ENCODE data around the gene CAND1.
"Not testable (repeated sequence)": the region's sequence is repeated elsewhere in the genome, so short reads cannot be mapped to it uniquely, and the experiment has no call there.

Gene CAND1

DNA sequence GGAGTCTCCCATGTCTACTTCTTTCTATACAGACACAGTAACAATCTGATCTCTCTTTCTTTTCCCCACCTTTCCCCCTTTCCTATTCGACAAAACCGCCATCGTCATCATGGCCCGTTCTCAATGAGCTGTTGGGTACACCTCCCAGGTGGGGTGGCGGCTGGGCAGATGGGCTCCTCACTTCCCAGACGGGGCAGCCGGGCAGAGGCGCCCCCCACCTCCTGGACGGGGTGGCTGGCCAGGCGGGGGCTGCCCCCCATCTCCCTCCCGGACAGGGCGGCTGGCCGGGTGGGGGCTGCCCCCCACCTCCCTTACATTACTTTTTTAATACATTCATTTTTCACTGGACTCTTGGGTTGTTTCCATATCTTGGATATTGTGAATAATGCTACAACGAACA, 71.9 kb downstream of the CAND1 start:
- H3K9me3 ChIP-seq (ENCODE audit: control insufficient read depth, low read length): peaks cover 12% of the 10 kb centered on the region
- DNase-seq (ENCODE audit: low read depth); H3K9ac ChIP-seq (ENCODE audit: low read length); H3K27me3 ChIP-seq (replicated peaks; ENCODE audit: control insufficient read depth, insufficient read depth, low read length); H3K36me3 ChIP-seq (ENCODE audit: control insufficient read depth, insufficient read depth, low read length, severe bottlenecking); H3K4me1 ChIP-seq (ENCODE audit: control insufficient read depth, insufficient read depth, low read length); H3K4me3 ChIP-seq (ENCODE audit: low read length): not testable (repeated sequence)

DNA sequence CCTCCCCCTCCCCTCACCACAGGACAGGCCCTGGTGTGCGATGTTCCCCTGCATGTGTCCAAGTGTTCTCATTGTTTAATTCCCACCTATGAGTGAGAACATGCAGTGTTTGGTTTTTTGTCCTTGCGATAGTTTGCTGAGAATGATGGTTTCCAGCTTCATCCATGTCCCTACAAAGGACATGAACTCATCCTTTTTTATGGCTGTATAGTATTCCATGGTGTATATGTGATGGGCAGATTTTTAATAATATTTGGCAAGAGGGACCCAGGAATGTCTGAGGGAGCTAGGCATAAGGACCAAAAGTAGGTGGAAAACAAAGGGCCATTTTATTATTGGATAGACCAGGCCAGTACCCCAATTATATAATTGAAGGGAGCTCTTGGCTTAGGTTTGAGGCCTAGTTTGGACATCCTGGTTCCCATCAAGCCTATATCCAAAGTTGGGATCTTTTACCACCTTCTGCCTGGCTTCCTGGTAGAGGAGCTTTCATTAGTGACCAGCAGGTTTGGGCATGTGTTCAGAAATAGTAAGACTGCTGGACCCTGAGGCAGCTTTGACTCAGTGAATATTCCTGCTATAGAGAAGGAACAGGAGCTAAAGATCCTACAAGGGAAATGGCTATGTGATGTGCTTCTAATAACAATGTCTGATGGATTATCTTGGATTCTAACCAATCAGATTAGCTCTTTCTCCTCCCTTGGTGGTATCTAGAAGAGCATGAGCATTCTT, 76.0 kb downstream of the CAND1 start:
- no peaks in the 10 kb centered on the region for H3K27me3 ChIP-seq (replicated peaks; ENCODE audit: control insufficient read depth, insufficient read depth, low read length)
- no peak overlapping the region for H3K9ac ChIP-seq (ENCODE audit: low read length)
- no peak for DNase-seq (ENCODE audit: low read depth)
- no peak overlapping the region for H3K4me3 ChIP-seq (ENCODE audit: low read length)
- H3K36me3 ChIP-seq (ENCODE audit: control insufficient read depth, insufficient read depth, low read length, severe bottlenecking): no peaks in the 10 kb centered on the region
- no peaks in the 10 kb centered on the region for H3K9me3 ChIP-seq (ENCODE audit: control insufficient read depth, low read length)
- no peaks in the 10 kb centered on the region for H3K4me1 ChIP-seq (ENCODE audit: control insufficient read depth, insufficient read depth, low read length)

DNA sequence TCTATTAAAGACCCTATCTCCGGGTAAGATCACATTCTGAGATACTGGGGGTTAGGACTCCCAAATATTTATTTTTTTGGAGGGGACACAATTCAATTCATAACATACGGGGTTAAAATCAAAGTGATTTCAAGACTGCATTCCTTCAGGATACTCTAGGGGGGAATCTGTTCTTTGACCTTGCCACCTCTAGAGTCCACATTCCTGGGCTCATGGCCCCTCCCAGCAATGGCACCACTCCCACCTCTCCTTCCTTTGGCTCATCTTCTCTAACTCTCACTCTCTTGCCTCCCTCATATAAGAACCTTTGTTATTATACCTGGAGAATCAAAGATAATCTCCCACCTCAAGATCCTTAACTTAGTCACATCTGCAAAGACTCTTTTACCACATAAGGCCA, 79.5 kb downstream of the CAND1 start:
- H3K36me3 ChIP-seq (ENCODE audit: control insufficient read depth, insufficient read depth, low read length, severe bottlenecking): no peaks in the 10 kb centered on the region

GRCh38 chr12:67352682-67353081, 83.5 kb downstream of the CAND1 start:
- Histone ChIP-seq H3K9ac (ENCODE audit: low read length) (no peak overlapping the region), H3K27me3 (replicated peaks; ENCODE audit: control insufficient read depth, insufficient read depth, low read length) (no peaks in the 10 kb centered on the region), H3K36me3 (ENCODE audit: control insufficient read depth, insufficient read depth, low read length, severe bottlenecking) (no peaks in the 10 kb centered on the region), H3K4me1 (ENCODE audit: control insufficient read depth, insufficient read depth, low read length) (peaks cover 37% of the 10 kb centered on the region), H3K9me3 (ENCODE audit: control insufficient read depth, low read length) (no peaks in the 10 kb centered on the region), H3K4me3 (ENCODE audit: low read length) (no peak overlapping the region)
- no peak for DNase-seq (ENCODE audit: low read depth)

More for the DNA sequence above, 79.5 kb downstream of the CAND1 start:
- no peaks in the 10 kb centered on the region for H3K4me1 ChIP-seq (ENCODE audit: control insufficient read depth, insufficient read depth, low read length)
- no peaks in the 10 kb centered on the region for H3K27me3 ChIP-seq (replicated peaks; ENCODE audit: control insufficient read depth, insufficient read depth, low read length)
- no peak overlapping the region for H3K9ac ChIP-seq (ENCODE audit: low read length)
- no peak for DNase-seq (ENCODE audit: low read depth)
- no peak overlapping the region for H3K4me3 ChIP-seq (ENCODE audit: low read length)
- no peaks in the 10 kb centered on the region for H3K9me3 ChIP-seq (ENCODE audit: control insufficient read depth, low read length)

DNA sequence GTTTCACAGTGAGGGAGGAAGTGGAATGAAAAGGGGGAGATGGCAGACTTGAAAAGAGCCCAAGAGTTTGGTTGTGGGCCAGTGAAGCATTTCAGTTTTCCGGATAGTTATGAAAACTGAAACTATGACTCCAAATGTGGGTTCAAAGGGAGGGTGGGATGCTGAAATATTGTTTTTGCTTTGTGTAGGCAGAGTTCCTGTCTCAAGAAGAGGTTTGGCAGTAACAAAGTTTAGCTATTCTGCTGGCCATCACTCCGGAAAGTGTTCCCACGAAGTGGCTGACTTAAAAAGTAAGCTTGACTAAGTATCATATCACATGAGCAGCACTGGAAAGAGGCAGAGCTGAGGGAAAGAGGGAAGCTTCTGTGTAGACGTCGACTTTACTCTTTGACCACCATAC, 85.2 kb downstream of the CAND1 start:
- DNase-seq (ENCODE audit: low read depth): peak; percentile 7
- H3K9me3 ChIP-seq (ENCODE audit: control insufficient read depth, low read length): no peaks in the 10 kb centered on the region
- H3K36me3 ChIP-seq (ENCODE audit: control insufficient read depth, insufficient read depth, low read length, severe bottlenecking): no peaks in the 10 kb centered on the region

GRCh38 chr12:67354966-67355365, 85.8 kb downstream of the CAND1 start:
- Histone ChIP-seq H3K9ac (ENCODE audit: low read length) (no peak overlapping the region), H3K4me1 (ENCODE audit: control insufficient read depth, insufficient read depth, low read length) (peaks cover 58% of the 10 kb centered on the region), H3K27me3 (replicated peaks; ENCODE audit: control insufficient read depth, insufficient read depth, low read length) (no peaks in the 10 kb centered on the region), H3K4me3 (ENCODE audit: low read length) (peak overlapping the region; percentile 38), H3K9me3 (ENCODE audit: control insufficient read depth, low read length) (no peaks in the 10 kb centered on the region), H3K36me3 (ENCODE audit: control insufficient read depth, insufficient read depth, low read length, severe bottlenecking) (no peaks in the 10 kb centered on the region)
- DNase-seq (ENCODE audit: low read depth): peak; percentile 20

More for the DNA sequence above, 85.2 kb downstream of the CAND1 start:
- H3K4me1 ChIP-seq (ENCODE audit: control insufficient read depth, insufficient read depth, low read length): peaks cover 53% of the 10 kb centered on the region
- no peak overlapping the region for H3K9ac ChIP-seq (ENCODE audit: low read length)
- no peaks in the 10 kb centered on the region for H3K27me3 ChIP-seq (replicated peaks; ENCODE audit: control insufficient read depth, insufficient read depth, low read length)
- peak overlapping the region; percentile 38 for H3K4me3 ChIP-seq (ENCODE audit: low read length)

DNA sequence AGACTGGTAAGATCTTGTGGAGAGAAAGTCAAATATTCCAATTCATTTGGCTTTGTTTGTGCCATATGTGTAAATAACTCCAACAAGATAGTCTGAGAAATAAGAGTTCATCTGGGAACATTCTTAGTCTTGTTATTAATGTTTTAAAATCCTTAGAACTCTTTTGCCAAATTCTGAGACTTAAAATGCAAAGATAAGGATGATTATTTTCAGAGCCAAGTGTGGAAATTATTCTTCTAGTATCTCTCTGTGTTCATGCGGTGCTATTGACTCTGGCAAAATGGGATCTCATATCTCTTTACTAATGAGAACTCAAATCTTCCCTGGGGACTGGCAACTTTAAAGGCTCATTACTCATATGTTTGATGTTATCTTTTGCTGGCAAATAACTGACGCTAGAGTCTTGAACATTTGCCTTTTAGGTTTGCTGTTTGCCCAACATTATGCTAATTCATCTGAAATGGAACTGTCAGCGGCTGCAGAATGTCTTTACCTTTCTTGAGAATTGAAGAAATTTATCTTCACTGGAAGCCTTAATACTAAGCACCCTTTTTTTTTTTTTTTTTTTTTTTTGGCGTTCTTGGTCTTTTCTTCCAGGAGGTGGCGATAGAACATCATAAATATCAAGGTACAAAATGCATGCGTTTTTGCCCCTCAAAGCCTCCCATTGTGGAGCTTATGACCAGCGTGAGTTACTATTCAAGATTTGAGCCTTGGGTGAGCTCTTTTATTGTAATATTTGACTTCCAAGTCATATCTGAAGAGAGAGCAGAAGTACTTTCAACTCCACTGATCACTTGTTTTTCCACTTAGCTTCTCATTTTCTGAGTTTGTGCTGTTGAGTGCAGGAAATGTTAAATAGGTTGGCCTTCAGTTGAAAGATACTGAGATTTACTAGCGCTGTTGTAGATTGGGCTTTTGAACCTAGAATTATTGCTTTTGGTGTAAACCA, 86.5 kb downstream of the CAND1 start:
- H3K4me3 ChIP-seq (ENCODE audit: low read length): peak overlapping the region; percentile 3
- no peak overlapping the region for H3K9ac ChIP-seq (ENCODE audit: low read length)
- peak; percentile 87 for DNase-seq (ENCODE audit: low read depth)
- no peaks in the 10 kb centered on the region for H3K36me3 ChIP-seq (ENCODE audit: control insufficient read depth, insufficient read depth, low read length, severe bottlenecking)
- no peaks in the 10 kb centered on the region for H3K27me3 ChIP-seq (replicated peaks; ENCODE audit: control insufficient read depth, insufficient read depth, low read length)
- peaks cover 58% of the 10 kb centered on the region for H3K4me1 ChIP-seq (ENCODE audit: control insufficient read depth, insufficient read depth, low read length)
- H3K9me3 ChIP-seq (ENCODE audit: control insufficient read depth, low read length): no peaks in the 10 kb centered on the region

GRCh38 chr12:67356380-67356774, 87.2 kb downstream of the CAND1 start:
- H3K9ac ChIP-seq (ENCODE audit: low read length): no peak overlapping the region
- peaks cover 58% of the 10 kb centered on the region for H3K4me1 ChIP-seq (ENCODE audit: control insufficient read depth, insufficient read depth, low read length)
- no peaks in the 10 kb centered on the region for H3K27me3 ChIP-seq (replicated peaks; ENCODE audit: control insufficient read depth, insufficient read depth, low read length)
- DNase-seq (ENCODE audit: low read depth): no peak
- no peaks in the 10 kb centered on the region for H3K36me3 ChIP-seq (ENCODE audit: control insufficient read depth, insufficient read depth, low read length, severe bottlenecking)
- no peaks in the 10 kb centered on the region for H3K9me3 ChIP-seq (ENCODE audit: control insufficient read depth, low read length)
- no peak overlapping the region for H3K4me3 ChIP-seq (ENCODE audit: low read length)

DNA sequence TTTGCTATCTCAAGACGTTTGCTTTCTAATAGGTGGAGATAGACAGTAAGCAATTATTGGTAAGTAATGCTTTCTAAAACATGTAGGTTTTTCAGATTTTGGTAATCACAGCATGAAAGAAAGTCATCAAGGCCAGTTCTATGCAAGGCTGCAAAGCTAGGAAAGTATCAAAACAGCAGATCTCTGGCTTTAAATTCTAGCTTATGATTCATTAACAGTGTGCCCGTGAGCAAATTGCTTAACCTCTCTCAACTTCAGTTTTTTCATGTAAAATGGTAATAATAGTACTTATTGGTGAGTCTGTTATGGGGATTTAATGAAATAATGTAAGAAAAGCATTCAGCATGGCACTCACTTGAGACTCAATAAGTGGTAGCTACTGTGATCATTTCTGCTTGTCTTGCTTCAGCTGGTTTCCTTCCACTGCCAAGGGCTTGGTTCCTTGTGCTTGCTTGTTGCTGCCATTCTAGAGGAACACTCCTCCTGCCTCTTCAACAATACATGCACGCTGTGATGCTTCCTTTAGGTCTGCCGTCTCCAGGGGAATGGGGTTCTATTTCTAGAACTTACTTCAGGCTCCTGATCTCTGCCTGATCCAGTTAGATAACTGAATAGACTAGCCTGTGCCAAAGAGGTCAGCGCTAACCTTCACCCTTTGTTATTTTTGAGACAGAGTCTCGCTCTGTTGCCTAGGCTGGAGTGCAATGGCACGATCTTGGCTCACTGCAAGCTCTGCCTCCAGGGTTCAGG, 88.4 kb downstream of the CAND1 start:
- Histone ChIP-seq H3K9ac (ENCODE audit: low read length) (no peak overlapping the region), H3K36me3 (ENCODE audit: control insufficient read depth, insufficient read depth, low read length, severe bottlenecking) (no peaks in the 10 kb centered on the region), H3K27me3 (replicated peaks; ENCODE audit: control insufficient read depth, insufficient read depth, low read length) (no peaks in the 10 kb centered on the region), H3K4me1 (ENCODE audit: control insufficient read depth, insufficient read depth, low read length) (peaks cover 58% of the 10 kb centered on the region), H3K4me3 (ENCODE audit: low read length) (no peak overlapping the region), H3K9me3 (ENCODE audit: control insufficient read depth, low read length) (no peaks in the 10 kb centered on the region)
- DNase-seq (ENCODE audit: low read depth): no peak

- Histone ChIP-seq H3K9me3 (ENCODE audit: control insufficient read depth, low read length) (no peaks in the 10 kb centered on the region), H3K36me3 (ENCODE audit: control insufficient read depth, insufficient read depth, low read length, severe bottlenecking) (no peaks in the 10 kb centered on the region), H3K4me1 (ENCODE audit: control insufficient read depth, insufficient read depth, low read length) (peaks cover 58% of the 10 kb centered on the region), H3K9ac (ENCODE audit: low read length) (no peak overlapping the region), H3K4me3 (ENCODE audit: low read length) (no peak overlapping the region), H3K27me3 (replicated peaks; ENCODE audit: control insufficient read depth, insufficient read depth, low read length) (no peaks in the 10 kb centered on the region)
- DNase-seq (ENCODE audit: low read depth): peak; percentile 77
Observed at GRCh38 chr12:67358781-67359338, 89.7 kb downstream of the CAND1 start.

GRCh38 chr12:67362526-67362925, 93.4 kb downstream of the CAND1 start:
- no peak for DNase-seq (ENCODE audit: low read depth)
- Histone ChIP-seq H3K9ac (ENCODE audit: low read length) (no peak overlapping the region), H3K36me3 (ENCODE audit: control insufficient read depth, insufficient read depth, low read length, severe bottlenecking) (no peaks in the 10 kb centered on the region), H3K4me1 (ENCODE audit: control insufficient read depth, insufficient read depth, low read length) (peaks cover 34% of the 10 kb centered on the region), H3K27me3 (replicated peaks; ENCODE audit: control insufficient read depth, insufficient read depth, low read length) (no peaks in the 10 kb centered on the region), H3K9me3 (ENCODE audit: control insufficient read depth, low read length) (no peaks in the 10 kb centered on the region), H3K4me3 (ENCODE audit: low read length) (no peak overlapping the region)
